ENCODE data around the gene TRIM41.
"Not testable (repeated sequence)": the region's sequence is repeated elsewhere in the genome, so short reads cannot be mapped to it uniquely, and the experiment has no call there.

TRIM41 gene

GRCh38 chr5:181192337-181193046 is 30.6 kb upstream of the TRIM41 start:
- DNase-seq (ENCODE audit: low read depth in 2 of 2): no peak

- no peak for DNase-seq (ENCODE audit: low read depth in 2 of 2)
Observed at GRCh38 chr5:181193656-181194055, 29.4 kb upstream of the TRIM41 start.

GRCh38 chr5:181194489-181195248 is 28.4 kb upstream of the TRIM41 start:
- no peak for DNase-seq (ENCODE audit: low read depth in 2 of 2)

- DNase-seq (ENCODE audit: low read depth in 2 of 2): no peak
Observed at GRCh38 chr5:181195249-181195761, 27.8 kb upstream of the TRIM41 start.

- DNase-seq (ENCODE audit: low read depth in 2 of 2): no peak
Observed at GRCh38 chr5:181197326-181197951, 25.6 kb upstream of the TRIM41 start.

- no peak for DNase-seq (ENCODE audit: low read depth in 2 of 2)
Observed at GRCh38 chr5:181198106-181198685, 24.9 kb upstream of the TRIM41 start.

- DNase-seq (ENCODE audit: low read depth in 2 of 2): no peak
Observed at GRCh38 chr5:181198905-181199519, 24.1 kb upstream of the TRIM41 start.

DNA sequence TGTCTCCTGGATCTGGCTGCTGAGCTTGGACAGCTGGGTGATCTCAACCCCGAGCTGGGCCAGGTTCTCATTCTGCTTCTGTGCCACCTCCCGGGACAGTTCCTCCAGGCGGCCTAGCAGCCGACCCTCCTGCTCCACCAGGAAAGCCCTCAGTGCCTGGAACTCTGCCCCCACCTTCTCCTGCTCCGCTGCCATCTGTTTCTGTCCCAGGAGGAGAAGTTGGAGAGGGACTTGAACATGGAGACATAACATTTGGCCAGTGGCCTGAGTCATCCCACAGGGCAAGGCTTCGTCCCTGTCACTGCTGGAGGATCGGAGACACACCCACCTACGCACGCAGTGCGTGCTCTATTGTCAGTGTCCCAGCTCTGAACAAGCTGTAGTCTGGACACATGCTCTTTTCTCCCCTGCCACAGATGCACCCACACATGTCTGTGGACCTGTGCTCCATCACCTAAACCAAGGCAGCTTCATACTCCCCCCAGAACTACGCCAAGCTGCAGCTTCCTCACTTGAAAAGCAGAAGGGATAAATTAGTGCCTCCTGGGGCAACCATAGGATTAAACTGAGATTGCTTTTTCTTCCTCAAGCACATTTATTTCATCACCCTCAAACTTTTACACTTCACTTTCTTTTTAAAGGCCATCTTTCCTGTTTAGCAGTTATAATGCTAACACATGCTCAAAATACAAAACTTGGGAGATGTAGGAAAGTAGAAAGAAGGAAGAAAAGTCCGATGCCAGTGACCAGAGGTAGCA is 23.0 kb upstream of the TRIM41 start:
- no peak for DNase-seq (ENCODE audit: low read depth in 2 of 2)

- no peak for DNase-seq (ENCODE audit: low read depth in 2 of 2)
Observed at GRCh38 chr5:181200816-181201215, 22.3 kb upstream of the TRIM41 start.

DNA sequence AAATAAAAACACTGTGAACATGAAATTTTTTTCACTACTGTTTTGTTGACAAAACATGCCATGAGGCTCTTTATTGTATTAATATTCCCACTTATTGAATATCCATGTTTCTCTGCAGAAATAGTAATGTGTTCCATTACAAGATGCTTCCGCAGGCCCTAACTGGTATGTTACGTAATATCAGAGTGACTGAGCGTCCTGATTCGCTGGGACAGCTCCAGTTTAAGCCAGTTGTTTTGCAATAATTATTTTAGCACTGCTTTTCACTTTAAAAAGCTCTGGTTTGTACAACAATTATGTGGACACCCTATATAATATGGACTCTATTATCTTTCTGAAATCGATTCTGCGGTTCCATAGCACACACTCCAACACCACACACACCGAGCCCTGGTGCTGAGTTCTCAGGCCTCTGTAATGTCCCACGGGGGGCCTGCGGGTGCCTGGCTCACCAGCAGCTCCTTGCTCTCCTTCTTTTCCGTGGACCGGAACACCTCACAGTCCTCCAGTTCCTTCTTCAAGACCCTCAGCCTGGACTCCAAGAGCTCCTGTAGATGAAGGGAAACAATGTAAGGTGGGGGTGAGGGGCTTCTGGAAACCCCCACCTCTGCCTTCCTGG is 19.9 kb upstream of the TRIM41 start:
- no peak for DNase-seq (ENCODE audit: low read depth in 2 of 2)

DNA sequence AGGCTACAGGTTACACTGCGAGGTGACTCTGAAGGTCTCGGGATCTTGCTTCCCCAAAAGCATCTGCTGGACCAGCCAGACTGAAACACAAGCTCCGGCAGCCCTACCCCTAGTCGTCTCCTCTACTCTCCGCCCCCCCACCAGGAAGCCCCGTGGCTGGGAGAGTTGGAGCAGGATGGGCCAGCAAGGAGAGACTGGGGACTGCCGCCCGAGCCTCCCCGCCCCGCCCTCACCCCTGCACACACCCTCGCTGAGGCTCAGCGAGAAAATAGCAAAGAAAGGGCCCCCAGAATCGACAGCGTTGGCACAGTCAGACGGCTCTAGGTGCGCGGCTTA is 19.3 kb upstream of the TRIM41 start:
- no peak for DNase-seq (ENCODE audit: low read depth in 2 of 2)

GRCh38 chr5:181204113-181204825 is 18.8 kb upstream of the TRIM41 start:
- no peak for DNase-seq (ENCODE audit: low read depth in 2 of 2)

GRCh38 chr5:181204826-181205760 is 18.0 kb upstream of the TRIM41 start, which contains the start of gene TRIM7:
Gene TRIM7, minus strand, starts transcription at chr5:181205196. Its CDS starts 86 bp downstream, at chr5:181205110.
- DNase-seq (ENCODE audit: low read depth in 2 of 2): no peak

DNA sequence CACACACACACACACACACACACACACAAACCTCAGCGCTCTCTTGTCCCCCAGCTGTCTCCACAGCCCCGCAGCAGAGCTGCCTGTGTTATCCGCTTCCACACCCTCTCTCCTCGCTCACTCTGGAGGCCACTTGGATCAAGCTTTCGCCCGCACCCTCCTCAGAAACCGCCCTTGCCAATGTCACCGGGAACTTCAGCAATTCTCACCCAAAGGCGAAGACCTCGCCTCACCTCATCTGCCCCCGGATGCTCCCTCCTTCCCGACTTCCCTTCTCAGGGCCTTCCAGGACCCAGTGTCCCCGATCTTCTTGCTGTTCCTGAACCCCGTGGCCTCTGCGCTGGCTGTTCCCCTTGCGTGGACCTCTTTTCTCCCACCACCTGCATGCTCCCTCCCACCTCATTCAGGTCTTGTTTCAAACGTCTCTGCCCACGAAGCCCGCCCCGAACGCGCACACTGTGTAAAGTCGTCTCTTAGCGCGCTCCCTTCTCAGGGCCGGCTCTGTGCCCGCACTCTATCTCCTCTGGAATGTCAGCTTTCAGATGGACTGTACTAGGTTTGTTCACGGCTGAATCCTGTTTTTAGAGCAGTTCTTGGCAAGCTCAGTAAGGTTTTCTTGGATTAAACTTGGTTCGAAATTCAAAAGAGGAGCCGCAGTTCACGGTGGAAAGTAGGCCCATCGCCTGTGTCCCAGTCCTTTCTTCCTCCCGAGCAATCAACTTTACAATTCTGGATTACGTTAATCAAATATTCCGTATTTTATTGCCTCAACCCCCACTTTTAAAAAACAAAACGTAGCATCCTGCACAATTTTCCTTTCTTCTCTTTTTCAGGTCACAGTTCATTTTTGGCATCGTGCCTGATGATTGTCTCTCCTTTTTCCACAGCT is 17.1 kb upstream of the TRIM41 start:
- DNase-seq (ENCODE audit: low read depth in 2 of 2): no peak

DNA sequence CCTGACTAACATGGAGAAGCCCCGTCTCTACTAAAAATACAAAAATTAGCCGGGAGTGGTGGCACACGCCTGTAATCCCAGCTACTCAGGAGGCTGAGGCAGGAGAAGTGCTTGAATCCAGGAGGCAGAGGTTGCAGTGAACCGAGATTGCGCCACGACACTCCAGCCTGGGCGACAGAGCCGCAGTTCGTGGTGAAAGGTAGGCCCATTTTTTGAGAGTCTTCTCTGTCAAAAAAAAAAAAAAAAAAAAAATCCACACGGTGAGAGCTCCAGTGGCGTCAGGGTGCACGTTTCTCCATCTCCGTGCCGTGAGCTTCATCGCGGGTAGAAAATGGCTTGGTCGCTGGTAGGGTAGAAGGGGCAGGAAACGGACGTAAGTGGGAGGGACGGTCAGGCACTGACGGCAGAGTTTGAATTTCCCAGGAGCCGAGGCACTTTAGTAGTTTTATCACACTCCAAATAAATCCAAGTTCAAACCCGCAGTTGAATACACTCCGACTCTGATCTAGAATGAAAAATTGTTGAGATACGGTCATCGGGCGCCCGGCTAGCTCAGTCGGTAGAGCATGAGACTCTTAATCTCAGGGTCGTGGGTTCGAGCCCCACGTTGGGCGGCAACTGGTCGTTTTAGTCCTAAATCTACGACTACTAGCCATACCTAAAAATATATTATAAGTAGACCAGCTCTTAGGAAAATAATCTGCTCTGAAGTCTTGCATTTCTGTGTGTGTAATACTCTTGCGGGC is 15.7 kb upstream of the TRIM41 start:
- peak; percentile 80 to 81 for DNase-seq (ENCODE audit: low read depth in 2 of 2)

GRCh38 chr5:181207960-181208253 is 15.2 kb upstream of the TRIM41 start:
- DNase-seq (ENCODE audit: low read depth in 2 of 2): no peak

GRCh38 chr5:181209006-181209405 is 14.1 kb upstream of the TRIM41 start:
- not testable (repeated sequence) for DNase-seq (ENCODE audit: low read depth in 2 of 2)

All from fibroblast of skin of left biceps (primary cell).